WERI-Rb-1 (cell line): ENCODE measurements around the gene INTS13.

Experiments used
- DNase-seq: peaks from one replicate; pipeline ENCODE4 v3.0.0-alpha.2; 2020
- H3K27ac ChIP-seq: fragments of 250-450 bp; sonication (Bioruptor Pico); 2 replicates; pipeline ENCODE4 v1.5.1; 2020; ENCODE audit warnings: mild to moderate bottlenecking, moderate library complexity
- H3K27me3 ChIP-seq: fragments of 250-450 bp; sonication (Bioruptor Pico); 2 replicates; pipeline ENCODE4 v1.5.1; 2021; ENCODE audit warnings: mild to moderate bottlenecking, low read depth, moderate library complexity; ENCODE audit not compliant: insufficient read depth, severe bottlenecking
- H3K36me3 ChIP-seq: fragments of 250-450 bp; sonication (Bioruptor Pico); 2 replicates; pipeline ENCODE4 v1.5.1; 2020; ENCODE audit warnings: mild to moderate bottlenecking, moderate library complexity
- H3K4me3 ChIP-seq: 2 replicates; pipeline ENCODE4 v1.5.1; 2011; ENCODE audit warnings: low read depth, mild to moderate bottlenecking, control low read depth, low read length
- H3K9me3 ChIP-seq: fragments of 250-450 bp; sonication (Bioruptor Pico); 2 replicates; pipeline ENCODE4 v1.5.1; 2021; ENCODE audit warnings: mild to moderate bottlenecking, moderate library complexity; ENCODE audit not compliant: severe bottlenecking
- CTCF ChIP-seq: IDR thresholded peaks from 2 replicates; pipeline ENCODE4 v1.5.1; 2011; ENCODE audit warnings: low read depth, mild to moderate bottlenecking, control low read depth, inconsistent platforms, low read length

INTS13 gene

GRCh38 chr12:26954027-26954426 lies 16.2 kb upstream of the INTS13 start:
- Histone ChIP-seq H3K4me3 (no peak overlapping the region), H3K36me3 (peaks cover 22% of the 10 kb centered on the region)
- no peak for DNase-seq

GRCh38 chr12:26953447-26953846 lies 15.7 kb upstream of the INTS13 start:
- no peak for DNase-seq
- Histone ChIP-seq H3K9me3 (peaks cover 2% of the 10 kb centered on the region), H3K4me3 (no peak overlapping the region), H3K27ac (no peak overlapping the region), H3K36me3 (peaks cover 22% of the 10 kb centered on the region), H3K27me3 (no peaks in the 10 kb centered on the region)
- no peak for TF ChIP-seq CTCF

More at GRCh38 chr12:26954027-26954426, 16.2 kb upstream of the INTS13 start:
- H3K9me3 ChIP-seq: no peaks in the 10 kb centered on the region
- TF ChIP-seq CTCF: no peak
- no peak overlapping the region for H3K27ac ChIP-seq
- no peaks in the 10 kb centered on the region for H3K27me3 ChIP-seq

- Histone ChIP-seq H3K9me3 (peaks cover 5% of the 10 kb centered on the region), H3K36me3 (no peaks in the 10 kb centered on the region; the same call in none of the 2 replicates), H3K27me3 (no peaks in the 10 kb centered on the region), H3K27ac (no peak overlapping the region), H3K4me3 (no peak overlapping the region)
- DNase-seq: no peak
- TF ChIP-seq CTCF: no peak
Observed at GRCh38 chr12:26948309-26948708, 10.5 kb upstream of the INTS13 start.

- Histone ChIP-seq H3K27me3 (no peaks in the 10 kb centered on the region), H3K9me3 (peaks cover 3% of the 10 kb centered on the region), H3K36me3 (peaks cover 4% of the 10 kb centered on the region; the same call in 1 of the 2 replicates), H3K4me3 (no peak overlapping the region), H3K27ac (no peak overlapping the region)
- no peak for TF ChIP-seq CTCF
- no peak for DNase-seq
Observed at GRCh38 chr12:26941215-26941594, 3.4 kb upstream of the INTS13 start.

GRCh38 chr12:26940516-26941214 lies 2.9 kb upstream of the INTS13 start:
- Histone ChIP-seq H3K4me3 (no peak overlapping the region), H3K27me3 (no peaks in the 10 kb centered on the region), H3K36me3 (peaks cover 4% of the 10 kb centered on the region; the same call in 1 of the 2 replicates), H3K9me3 (peaks cover 3% of the 10 kb centered on the region), H3K27ac (no peak overlapping the region)
- no peak for DNase-seq
- no peak for TF ChIP-seq CTCF

- no peak overlapping the region for H3K4me3 ChIP-seq
- no peak for TF ChIP-seq CTCF
- no peak for DNase-seq
Observed at GRCh38 chr12:26939953-26940352, 2.2 kb upstream of the INTS13 start.

More at GRCh38 chr12:26939953-26940352, 2.2 kb upstream of the INTS13 start:
- no peaks in the 10 kb centered on the region for H3K27me3 ChIP-seq
- H3K36me3 ChIP-seq: peaks cover 4% of the 10 kb centered on the region; the same call in 1 of the 2 replicates
- peaks cover 3% of the 10 kb centered on the region for H3K9me3 ChIP-seq
- H3K27ac ChIP-seq: no peak overlapping the region
